Measurements from ENCODE around the gene TBC1D30. TPM values are rescaled to one million over a fixed set of nuclear protein-coding genes. Genes with fewer than 3 reads are reported as not detected.

Gene TBC1D30
- total RNA-seq, 1 experiment from 2014 or later: 8.6 TPM

DNA sequence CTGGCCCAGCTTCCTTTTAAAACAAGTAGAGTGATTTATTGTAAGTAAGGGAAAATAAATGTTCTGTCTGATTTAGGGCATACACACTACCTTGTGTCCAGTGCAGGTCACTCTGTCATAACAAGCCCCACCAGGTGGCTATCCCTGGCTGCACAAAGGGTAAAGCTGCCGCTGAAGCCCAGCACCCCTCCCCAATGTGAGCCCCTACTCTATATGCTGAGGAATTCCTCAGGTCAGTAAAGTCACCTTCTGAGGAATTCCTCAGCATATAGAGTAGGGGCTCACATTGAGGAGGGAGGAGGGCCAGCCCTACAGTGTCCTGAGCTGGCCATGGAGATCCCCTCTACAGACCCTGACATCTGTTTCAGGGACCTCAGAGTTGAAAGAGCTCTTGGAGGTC is 67.2 kb downstream of the TBC1D30 start:
- BruUV-seq (replicated peaks): no TSS peak
- Histone ChIP-seq H3K9me3 (ENCODE audit: insufficient read depth, low read depth) (no peaks in the 10 kb centered on the region), H3K27me3 (ENCODE audit: insufficient read depth, low read depth) (no peaks in the 10 kb centered on the region), H3F3A (ENCODE audit: insufficient read depth, low read depth) (peaks cover 9% of the 10 kb centered on the region; the same call in 1 of the 2 replicates), H3K79me2 (ENCODE audit: low read depth) (no peaks in the 10 kb centered on the region), H3K9me2 (ENCODE audit: insufficient read depth) (no peaks in the 10 kb centered on the region; the same call in 1 of the 2 replicates), H3K4me2 (no peak overlapping the region), H2AFZ (no peak overlapping the region), H3K36me3 (ENCODE audit: low read depth) (no peaks in the 10 kb centered on the region), H3K4me1 (replicated peaks; ENCODE audit: insufficient read depth) (peaks cover 21% of the 10 kb centered on the region), H4K20me1 (ENCODE audit: insufficient read depth) (no peaks in the 10 kb centered on the region), H3K27ac (no peak overlapping the region), H3K4me3 (no peak overlapping the region)
- no peak for DNase-seq
- ChIA-PET CTCF (interaction anchor here (0.7 to 1.6 kb wide), 2 partner anchors 215 to 231 kb away, joined by 3 to 4 read pairs; no protein-coding TSS in a partner anchor), POLR2A (ENCODE audit: unreplicated experiment) (interaction anchor here (0.5 kb wide), 1 partner anchor 112 kb away, joined by 3 read pairs; no protein-coding TSS in a partner anchor)
- intact Hi-C loops (cut with micrococcal nuclease; ENCODE audit: unreplicated experiment): loop anchor here (1.0 to 5.0 kb wide), 7 partner anchors 89 to 1091 kb away; no protein-coding TSS in a partner anchor
- TF ChIP-seq EZH2 (IDR thresholded peaks at IDR 0.05; ENCODE audit: low read depth): no peak
- TF ChIP-seq, protein P1, sequence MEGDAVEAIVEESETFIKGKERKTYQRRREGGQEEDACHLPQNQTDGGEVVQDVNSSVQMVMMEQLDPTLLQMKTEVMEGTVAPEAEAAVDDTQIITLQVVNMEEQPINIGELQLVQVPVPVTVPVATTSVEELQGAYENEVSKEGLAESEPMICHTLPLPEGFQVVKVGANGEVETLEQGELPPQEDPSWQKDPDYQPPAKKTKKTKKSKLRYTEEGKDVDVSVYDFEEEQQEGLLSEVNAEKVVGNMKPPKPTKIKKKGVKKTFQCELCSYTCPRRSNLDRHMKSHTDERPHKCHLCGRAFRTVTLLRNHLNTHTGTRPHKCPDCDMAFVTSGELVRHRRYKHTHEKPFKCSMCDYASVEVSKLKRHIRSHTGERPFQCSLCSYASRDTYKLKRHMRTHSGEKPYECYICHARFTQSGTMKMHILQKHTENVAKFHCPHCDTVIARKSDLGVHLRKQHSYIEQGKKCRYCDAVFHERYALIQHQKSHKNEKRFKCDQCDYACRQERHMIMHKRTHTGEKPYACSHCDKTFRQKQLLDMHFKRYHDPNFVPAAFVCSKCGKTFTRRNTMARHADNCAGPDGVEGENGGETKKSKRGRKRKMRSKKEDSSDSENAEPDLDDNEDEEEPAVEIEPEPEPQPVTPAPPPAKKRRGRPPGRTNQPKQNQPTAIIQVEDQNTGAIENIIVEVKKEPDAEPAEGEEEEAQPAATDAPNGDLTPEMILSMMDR (conservative IDR thresholded peaks at IDR 0.05): no peak

DNA sequence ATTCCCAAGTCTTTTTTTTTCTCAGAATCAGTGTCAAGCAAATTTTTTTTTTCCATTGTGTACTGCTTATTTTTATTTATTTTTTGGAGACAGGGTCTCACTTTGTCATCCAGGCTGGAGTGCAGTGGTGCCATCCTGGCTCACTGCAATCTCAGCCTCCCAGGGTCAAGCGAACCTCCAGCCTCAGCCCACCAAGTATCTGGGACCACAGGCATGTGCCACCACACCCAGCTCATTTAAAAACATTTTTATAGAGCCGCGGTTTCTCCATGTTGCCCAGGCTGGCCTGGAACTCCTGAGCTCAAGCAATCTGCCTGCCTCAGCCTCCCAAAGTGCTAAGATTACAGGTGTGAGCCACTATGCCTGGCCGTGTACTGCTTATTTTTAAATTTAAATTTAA is 68.1 kb downstream of the TBC1D30 start:
- Histone ChIP-seq H3K4me1 (replicated peaks; ENCODE audit: insufficient read depth) (peaks cover 21% of the 10 kb centered on the region), H3K27ac (no peak overlapping the region), H4K20me1 (ENCODE audit: insufficient read depth) (no peaks in the 10 kb centered on the region), H3K4me3 (no peak overlapping the region), H3K79me2 (ENCODE audit: low read depth) (no peaks in the 10 kb centered on the region), H3K9me3 (ENCODE audit: insufficient read depth, low read depth) (no peaks in the 10 kb centered on the region), H3K9me2 (ENCODE audit: insufficient read depth) (no peaks in the 10 kb centered on the region; the same call in 1 of the 2 replicates), H3K36me3 (ENCODE audit: low read depth) (no peaks in the 10 kb centered on the region), H3K4me2 (no peak overlapping the region), H3F3A (ENCODE audit: insufficient read depth, low read depth) (peaks cover 9% of the 10 kb centered on the region; the same call in 1 of the 2 replicates), H2AFZ (no peak overlapping the region), H3K27me3 (ENCODE audit: insufficient read depth, low read depth) (no peaks in the 10 kb centered on the region)
- no TSS peak for BruUV-seq (replicated peaks)
- intact Hi-C loops (cut with micrococcal nuclease; ENCODE audit: unreplicated experiment): loop anchor here (5.0 kb wide), 1 partner anchor 390 kb away; no protein-coding TSS in a partner anchor
- DNase-seq: no peak
- no peak for TF ChIP-seq EZH2 (IDR thresholded peaks at IDR 0.05; ENCODE audit: low read depth)
- TF ChIP-seq, protein P1 (conservative IDR thresholded peaks at IDR 0.05): no peak
- ChIA-PET POLR2A (ENCODE audit: unreplicated experiment) (no interaction called here), CTCF (no interaction called here)

DNA sequence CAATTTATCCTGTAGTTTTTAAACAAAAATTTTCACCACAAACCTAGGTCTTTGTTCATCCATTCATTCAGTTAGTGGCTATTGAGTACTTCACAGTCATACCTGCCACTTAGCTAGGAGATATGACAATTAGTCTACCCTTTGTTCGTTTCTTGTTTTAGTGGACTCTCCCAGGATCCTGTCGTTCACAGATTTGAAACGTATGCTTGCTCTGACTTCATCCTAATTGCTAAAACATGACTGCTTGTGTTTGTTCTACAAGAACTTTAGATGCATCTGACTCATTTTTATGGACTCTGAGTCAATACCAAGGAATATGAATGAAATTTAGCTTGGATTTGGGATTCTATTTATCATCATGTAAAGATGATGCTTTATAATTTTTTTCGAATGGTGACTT is 69.5 kb downstream of the TBC1D30 start:
- H3F3A ChIP-seq (ENCODE audit: insufficient read depth, low read depth): peaks cover 9% of the 10 kb centered on the region; the same call in 1 of the 2 replicates
- H3K9me3 ChIP-seq (ENCODE audit: insufficient read depth, low read depth): no peaks in the 10 kb centered on the region
- H4K20me1 ChIP-seq (ENCODE audit: insufficient read depth): no peaks in the 10 kb centered on the region
- DNase-seq: no peak
- TF ChIP-seq, protein P1 (conservative IDR thresholded peaks at IDR 0.05): no peak
- TF ChIP-seq EZH2 (IDR thresholded peaks at IDR 0.05; ENCODE audit: low read depth): no peak
- no peak overlapping the region for H3K4me2 ChIP-seq
- POLR2A ChIA-PET (ENCODE audit: unreplicated experiment): interaction anchor here (0.7 kb wide), 1 partner anchor 82 kb away, joined by 4 read pairs; no protein-coding TSS in a partner anchor
- CTCF ChIA-PET: interaction anchor here (0.7 kb wide), 1 partner anchor 97 kb away, joined by 3 read pairs; no protein-coding TSS in a partner anchor
- no TSS peak for BruUV-seq (replicated peaks)
- H3K9me2 ChIP-seq (ENCODE audit: insufficient read depth): no peaks in the 10 kb centered on the region; the same call in 1 of the 2 replicates
- no peaks in the 10 kb centered on the region for H3K36me3 ChIP-seq (ENCODE audit: low read depth)
- H3K27ac ChIP-seq: no peak overlapping the region
- intact Hi-C loops (cut with micrococcal nuclease; ENCODE audit: unreplicated experiment): loop anchor here (5.0 kb wide), 1 partner anchor 388 kb away; no protein-coding TSS in a partner anchor
- no peak overlapping the region for H2AFZ ChIP-seq
- no peaks in the 10 kb centered on the region for H3K79me2 ChIP-seq (ENCODE audit: low read depth)
- H3K4me1 ChIP-seq (replicated peaks; ENCODE audit: insufficient read depth): peaks cover 19% of the 10 kb centered on the region
- H3K27me3 ChIP-seq (ENCODE audit: insufficient read depth, low read depth): no peaks in the 10 kb centered on the region
- H3K4me3 ChIP-seq: no peak overlapping the region

Data from PC-9 (cell line).